Measurements from ENCODE around the gene AQP12B.

The AQP12B gene

DNA sequence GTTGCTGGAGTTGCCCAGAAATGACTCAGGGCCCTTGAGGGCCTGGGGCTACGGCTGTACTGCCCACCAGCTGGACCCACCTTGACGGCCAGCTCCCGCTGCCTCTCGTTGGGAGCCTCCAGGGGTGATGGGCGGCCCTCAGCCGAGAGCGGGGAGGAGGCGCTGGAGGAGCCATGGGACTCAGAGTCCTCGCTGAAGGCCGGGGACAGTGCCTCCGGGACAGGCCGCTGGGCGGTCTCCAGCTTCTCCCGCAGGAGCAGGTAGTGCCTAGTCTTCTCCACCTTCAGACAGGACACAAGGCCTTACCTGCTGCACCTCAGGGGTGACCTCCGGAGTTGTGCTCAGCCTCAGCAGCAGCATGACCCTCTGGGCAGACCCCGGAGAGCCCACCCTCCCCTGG, 39.7 kb upstream of the AQP12B start:
- H3K4me3 Mint-ChIP-seq = no peak overlapping the region
- H3K27me3 Mint-ChIP-seq = no peaks in the 10 kb centered on the region
- no peaks in the 10 kb centered on the region for H3K4me1 Mint-ChIP-seq (ENCODE audit: low read depth)
- no peaks in the 10 kb centered on the region for H3K36me3 Mint-ChIP-seq (ENCODE audit: low read depth)
- H3K9me3 Mint-ChIP-seq = no peaks in the 10 kb centered on the region
- no peak for DNase-seq
- no peak overlapping the region for H3K27ac Mint-ChIP-seq

DNA sequence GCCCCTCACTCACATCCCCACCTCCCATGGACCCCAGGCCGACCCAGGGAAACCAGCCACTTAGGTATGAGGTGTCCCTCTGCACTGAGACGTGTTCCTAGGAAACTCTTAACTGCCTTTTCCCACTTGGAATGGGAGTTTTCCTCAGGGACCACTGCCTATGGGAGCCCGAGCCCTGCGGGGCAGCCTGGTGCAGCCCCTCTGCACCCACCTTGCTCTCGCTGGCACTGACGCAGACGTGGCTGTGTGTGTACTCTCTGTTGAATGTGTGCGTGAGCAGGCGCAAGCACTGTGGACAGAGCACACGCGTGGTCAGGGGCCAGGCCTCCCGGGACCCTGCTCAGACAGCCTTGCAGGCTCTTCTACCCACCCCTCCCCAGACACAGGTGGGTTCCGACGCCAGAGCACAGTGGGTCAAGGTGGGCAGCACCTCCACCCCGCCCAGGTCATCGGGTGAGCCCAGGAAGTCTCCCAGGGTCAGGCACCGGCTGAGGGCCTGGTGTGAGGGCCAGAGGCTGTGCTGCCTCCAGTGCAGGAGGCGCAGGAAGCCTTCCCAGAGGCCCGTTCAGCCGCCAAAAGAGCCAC, 39.0 kb upstream of the AQP12B start:
- Mint-ChIP-seq H3K27me3 (no peaks in the 10 kb centered on the region), H3K4me3 (no peak overlapping the region), H3K9me3 (no peaks in the 10 kb centered on the region), H3K4me1 (ENCODE audit: low read depth) (no peaks in the 10 kb centered on the region), H3K27ac (no peak overlapping the region), H3K36me3 (ENCODE audit: low read depth) (no peaks in the 10 kb centered on the region)
- DNase-seq = no peak

DNA sequence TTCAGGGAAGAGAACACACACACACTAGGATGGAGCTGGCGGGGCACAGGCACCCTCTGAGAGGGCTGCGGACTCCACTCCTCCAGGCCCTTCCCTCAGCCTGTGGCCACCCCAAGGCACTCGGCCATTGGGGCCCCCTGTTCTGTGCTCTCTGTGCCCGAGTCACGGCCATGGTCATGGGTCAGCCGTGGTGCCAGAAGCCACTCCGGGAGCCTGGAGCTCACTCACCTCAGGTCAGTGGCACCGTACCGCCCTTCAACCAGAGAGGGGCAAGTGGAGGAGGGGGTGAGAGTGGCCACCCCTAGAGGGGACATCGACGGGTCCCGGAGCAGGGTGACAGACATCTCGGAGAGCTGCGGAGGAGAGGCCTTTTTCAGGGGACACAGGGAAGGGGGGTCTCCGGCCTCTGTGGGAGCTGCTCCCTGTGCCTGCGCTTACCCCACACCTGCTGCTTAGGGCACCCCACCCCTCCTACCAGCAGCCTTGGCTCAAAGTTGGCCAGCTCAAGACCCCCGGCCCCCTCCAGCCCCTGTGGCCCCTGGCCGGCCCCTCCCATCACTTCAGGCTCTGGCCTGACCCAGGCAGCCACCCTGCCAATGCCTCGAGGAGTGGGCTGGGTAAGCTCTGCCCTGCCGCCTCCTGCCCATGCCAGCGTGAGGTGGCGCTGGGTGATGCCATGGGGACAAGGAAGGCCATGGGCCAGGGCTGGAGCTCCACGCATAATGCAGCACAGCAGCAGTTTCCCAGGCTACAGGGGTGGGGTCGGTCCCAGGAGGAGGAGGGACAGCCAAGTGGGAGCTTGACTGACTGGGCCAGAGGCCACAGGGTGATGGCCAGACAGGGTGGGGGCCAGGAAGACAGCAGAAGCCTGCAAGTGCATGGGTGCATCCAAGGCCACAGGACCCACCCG, 38.3 kb upstream of the AQP12B start:
- Mint-ChIP-seq H3K36me3 (ENCODE audit: low read depth) (no peaks in the 10 kb centered on the region), H3K27me3 (no peaks in the 10 kb centered on the region), H3K9me3 (no peaks in the 10 kb centered on the region), H3K4me1 (ENCODE audit: low read depth) (no peaks in the 10 kb centered on the region), H3K4me3 (no peak overlapping the region), H3K27ac (no peak overlapping the region)
- DNase-seq = no peak

- Mint-ChIP-seq H3K27ac (no peak overlapping the region), H3K27me3 (no peaks in the 10 kb centered on the region), H3K4me3 (no peak overlapping the region), H3K9me3 (no peaks in the 10 kb centered on the region), H3K36me3 (ENCODE audit: low read depth) (no peaks in the 10 kb centered on the region), H3K4me1 (ENCODE audit: low read depth) (no peaks in the 10 kb centered on the region)
- no peak for DNase-seq
Measured at GRCh38 chr2:240719676-240720545, 37.2 kb upstream of the AQP12B start.

GRCh38 chr2:240718896-240719490, 36.3 kb upstream of the AQP12B start:
- no peak overlapping the region for H3K4me3 Mint-ChIP-seq
- no peaks in the 10 kb centered on the region for H3K9me3 Mint-ChIP-seq
- no peaks in the 10 kb centered on the region for H3K4me1 Mint-ChIP-seq (ENCODE audit: low read depth)
- no peaks in the 10 kb centered on the region for H3K27me3 Mint-ChIP-seq
- H3K27ac Mint-ChIP-seq = no peak overlapping the region
- no peak for DNase-seq
- H3K36me3 Mint-ChIP-seq (ENCODE audit: low read depth) = no peaks in the 10 kb centered on the region

DNA sequence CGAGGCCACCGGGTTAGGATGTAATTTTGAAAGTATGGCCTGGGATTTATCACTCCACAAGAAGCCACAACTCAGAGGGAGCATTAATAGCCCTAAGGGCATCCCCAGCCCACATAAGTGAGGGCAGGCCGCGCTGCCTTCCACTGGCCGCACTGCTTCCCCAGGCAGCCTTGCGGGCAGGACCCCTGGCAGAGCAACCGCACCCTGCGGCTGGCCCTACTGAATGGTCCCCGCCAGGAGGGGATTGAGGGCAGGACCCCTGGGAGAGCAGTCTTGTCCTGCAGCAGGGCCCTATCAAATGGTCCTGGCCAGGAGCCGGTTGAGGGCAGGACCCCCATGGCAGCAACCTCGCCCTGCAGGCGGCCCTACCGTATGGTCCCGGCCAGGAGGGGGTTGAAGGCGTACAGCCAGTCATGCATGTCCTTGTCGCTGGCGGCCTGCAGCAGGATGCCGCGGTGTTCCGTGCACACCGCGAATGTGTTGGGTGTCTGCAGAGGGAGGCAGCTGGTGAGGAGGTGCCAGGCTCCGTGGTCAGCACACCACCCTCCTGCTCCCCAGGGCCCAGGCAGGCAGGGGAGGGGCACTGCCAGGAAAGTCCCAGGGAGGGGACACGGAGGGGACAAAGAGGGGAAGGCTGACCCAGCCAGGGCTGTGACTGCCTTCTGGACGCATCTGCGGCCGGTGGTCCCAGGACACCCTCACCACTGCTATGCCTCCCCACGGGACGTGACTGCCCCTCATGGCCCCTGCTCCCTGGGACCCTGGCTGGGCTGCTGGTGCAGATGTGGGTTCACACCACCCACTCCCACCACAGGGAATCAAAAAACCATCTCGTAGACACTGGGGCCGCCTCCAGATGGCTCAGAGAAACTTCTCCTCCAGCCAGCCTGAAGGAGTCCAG, 35.2 kb upstream of the AQP12B start:
- H3K27ac Mint-ChIP-seq = no peak overlapping the region
- no peaks in the 10 kb centered on the region for H3K4me1 Mint-ChIP-seq (ENCODE audit: low read depth)
- no peak for DNase-seq
- no peaks in the 10 kb centered on the region for H3K9me3 Mint-ChIP-seq
- no peak overlapping the region for H3K4me3 Mint-ChIP-seq
- H3K36me3 Mint-ChIP-seq (ENCODE audit: low read depth) = no peaks in the 10 kb centered on the region
- no peaks in the 10 kb centered on the region for H3K27me3 Mint-ChIP-seq

- no peak overlapping the region for H3K27ac Mint-ChIP-seq
- no peaks in the 10 kb centered on the region for H3K36me3 Mint-ChIP-seq (ENCODE audit: low read depth)
- H3K9me3 Mint-ChIP-seq = no peaks in the 10 kb centered on the region
- H3K4me3 Mint-ChIP-seq = no peak overlapping the region
- H3K4me1 Mint-ChIP-seq (ENCODE audit: low read depth) = no peaks in the 10 kb centered on the region
- no peak for DNase-seq
- no peaks in the 10 kb centered on the region for H3K27me3 Mint-ChIP-seq
Measured at GRCh38 chr2:240717181-240717641, 34.5 kb upstream of the AQP12B start.

- no peaks in the 10 kb centered on the region for H3K4me1 Mint-ChIP-seq (ENCODE audit: low read depth)
- DNase-seq = no peak
- no peaks in the 10 kb centered on the region for H3K9me3 Mint-ChIP-seq
- H3K27me3 Mint-ChIP-seq = no peaks in the 10 kb centered on the region
- H3K36me3 Mint-ChIP-seq (ENCODE audit: low read depth) = no peaks in the 10 kb centered on the region
- H3K27ac Mint-ChIP-seq = no peak overlapping the region
- no peak overlapping the region for H3K4me3 Mint-ChIP-seq
Measured at GRCh38 chr2:240716130-240716798, 33.6 kb upstream of the AQP12B start.

DNA sequence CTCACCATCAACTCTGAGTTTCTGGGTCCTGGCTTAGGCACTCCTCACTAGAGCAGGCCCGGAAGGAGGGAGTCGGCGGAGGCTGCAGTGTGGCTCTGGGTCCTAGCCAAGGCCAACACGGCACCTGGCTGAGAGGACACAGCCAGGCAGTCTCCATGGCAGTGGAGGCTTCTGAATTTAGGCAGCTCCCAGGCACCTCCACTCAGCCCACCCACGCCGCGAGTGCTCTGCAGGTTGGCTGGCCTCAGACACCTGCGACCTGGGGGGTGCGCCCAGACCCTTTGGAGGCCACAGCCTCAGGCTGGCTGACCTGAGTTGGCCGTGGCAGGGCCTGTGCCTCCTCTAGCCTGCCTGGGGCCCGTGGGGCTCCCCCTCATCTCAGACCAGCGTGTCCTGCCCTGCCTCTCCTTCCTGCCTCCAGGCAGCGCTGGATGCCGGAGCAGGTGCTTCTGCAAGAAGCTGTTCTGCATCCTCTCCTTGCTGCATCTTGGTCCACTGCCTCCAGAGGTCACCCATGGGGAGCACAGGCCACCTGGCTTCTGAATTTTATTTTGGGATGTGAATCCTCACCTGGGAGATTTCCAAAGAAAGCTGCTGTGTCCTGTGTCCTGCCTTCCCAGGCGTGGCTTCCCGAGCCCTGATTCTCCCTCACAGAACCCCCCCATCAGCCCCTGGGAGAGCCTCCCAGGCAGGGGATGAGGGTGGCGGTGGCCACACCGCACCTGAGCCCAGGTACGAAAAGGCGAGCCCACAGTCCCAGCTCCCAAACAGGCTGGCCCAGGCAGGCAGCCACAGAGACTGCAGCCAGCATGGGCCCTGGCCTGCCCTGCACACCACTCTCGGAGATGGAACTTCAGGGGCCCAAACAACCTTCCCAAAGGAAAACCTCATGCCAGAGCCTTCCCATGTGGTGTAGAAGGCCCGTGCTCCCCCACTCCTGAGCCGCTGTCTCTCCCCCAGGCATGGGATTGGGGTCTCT, 32.4 kb upstream of the AQP12B start:
- H3K36me3 Mint-ChIP-seq (ENCODE audit: low read depth) = no peaks in the 10 kb centered on the region
- no peak for DNase-seq
- no peak overlapping the region for H3K27ac Mint-ChIP-seq
- H3K27me3 Mint-ChIP-seq = no peaks in the 10 kb centered on the region
- H3K4me1 Mint-ChIP-seq (ENCODE audit: low read depth) = no peaks in the 10 kb centered on the region
- H3K9me3 Mint-ChIP-seq = no peaks in the 10 kb centered on the region
- H3K4me3 Mint-ChIP-seq = no peak overlapping the region

GRCh38 chr2:240713928-240714746, 31.5 kb upstream of the AQP12B start:
- Mint-ChIP-seq H3K36me3 (ENCODE audit: low read depth) (no peaks in the 10 kb centered on the region), H3K4me1 (ENCODE audit: low read depth) (no peaks in the 10 kb centered on the region), H3K27me3 (no peaks in the 10 kb centered on the region), H3K27ac (no peak overlapping the region), H3K4me3 (no peak overlapping the region), H3K9me3 (no peaks in the 10 kb centered on the region)
- no peak for DNase-seq

GRCh38 chr2:240713071-240713927, 30.6 kb upstream of the AQP12B start:
- no peak for DNase-seq
- no peaks in the 10 kb centered on the region for H3K27me3 Mint-ChIP-seq
- no peaks in the 10 kb centered on the region for H3K9me3 Mint-ChIP-seq
- H3K27ac Mint-ChIP-seq = no peak overlapping the region
- H3K4me3 Mint-ChIP-seq = no peak overlapping the region
- no peaks in the 10 kb centered on the region for H3K36me3 Mint-ChIP-seq (ENCODE audit: low read depth)
- no peaks in the 10 kb centered on the region for H3K4me1 Mint-ChIP-seq (ENCODE audit: low read depth)
